ENCODE data around the gene SPATS1. TPM values are rescaled to one million over a fixed set of nuclear protein-coding genes. Genes with fewer than 3 reads are reported as not detected.
"Not testable (repeated sequence)": the region's sequence is repeated elsewhere in the genome, so short reads cannot be mapped to it uniquely, and the experiment has no call there.

SPATS1 gene
- total RNA-seq, 1 donor from 2014 or later = not detected

GRCh38 chr6:44316481-44316880, 26.0 kb upstream of the SPATS1 start:
- FAIRE-seq (no peak), DNase-seq (ENCODE audit: low read depth) (no peak)
- Histone ChIP-seq H3K4me3 (ENCODE audit: insufficient read depth, low read depth, low read length) (no peak overlapping the region), H2AFZ (ENCODE audit: low read depth, low read length) (no peak overlapping the region), H3K4me1 (ENCODE audit: insufficient read depth, low read length) (peaks cover 10% of the 10 kb centered on the region), H3K9me3 (ENCODE audit: insufficient read depth, low read depth, low read length) (no peaks in the 10 kb centered on the region), H3K27me3 (ENCODE audit: insufficient read depth, low read length) (peaks cover 25% of the 10 kb centered on the region), H3K27ac (ENCODE audit: low read depth, low read length) (no peak overlapping the region), H4K20me1 (ENCODE audit: insufficient read depth, low read length) (peaks cover 9% of the 10 kb centered on the region), H3K79me2 (ENCODE audit: insufficient read depth, low read length) (peaks cover 19% of the 10 kb centered on the region), H3K4me2 (ENCODE audit: low read length) (no peak overlapping the region), H3K36me3 (ENCODE audit: insufficient read depth, low read length) (no peaks in the 10 kb centered on the region), H3K9ac (ENCODE audit: low read length) (no peak overlapping the region)
- Mint-ChIP-seq H3K27me3 (ENCODE audit: low read depth, unreplicated experiment) (peaks cover 23% of the 10 kb centered on the region), H3K9me3 (ENCODE audit: unreplicated experiment) (peaks cover 2% of the 10 kb centered on the region), H3K27ac (ENCODE audit: unreplicated experiment) (no peak overlapping the region), H3K4me1 (ENCODE audit: low read depth, unreplicated experiment) (peaks cover 11% of the 10 kb centered on the region), H3K36me3 (ENCODE audit: low read depth, unreplicated experiment) (peaks cover 7% of the 10 kb centered on the region), H3K4me3 (ENCODE audit: unreplicated experiment) (no peak overlapping the region)
- TF ChIP-seq EZH2 (IDR thresholded peaks at IDR 0.05; ENCODE audit: insufficient read depth, low read length) (no peak), CTCF (IDR thresholded peaks at IDR 0.05; ENCODE audit: insufficient read depth, low read depth, low read length) (no peak)

- Histone ChIP-seq H3K27me3 (ENCODE audit: insufficient read depth, low read length) (peaks cover 25% of the 10 kb centered on the region), H3K79me2 (ENCODE audit: insufficient read depth, low read length) (peaks cover 12% of the 10 kb centered on the region)
- H3K9me3 ChIP-seq (ENCODE audit: insufficient read depth, low read depth, low read length); DNase-seq (ENCODE audit: low read depth); H3K9ac ChIP-seq (ENCODE audit: low read length); H3K9me3 Mint-ChIP-seq (ENCODE audit: unreplicated experiment); H3K4me3 ChIP-seq (ENCODE audit: insufficient read depth, low read depth, low read length); H4K20me1 ChIP-seq (ENCODE audit: insufficient read depth, low read length); H2AFZ ChIP-seq (ENCODE audit: low read depth, low read length); H3K36me3 Mint-ChIP-seq (ENCODE audit: low read depth, unreplicated experiment); FAIRE-seq; H3K4me1 Mint-ChIP-seq (ENCODE audit: low read depth, unreplicated experiment); H3K4me1 ChIP-seq (ENCODE audit: insufficient read depth, low read length); H3K36me3 ChIP-seq (ENCODE audit: insufficient read depth, low read length); H3K4me2 ChIP-seq (ENCODE audit: low read length); H3K27ac ChIP-seq (ENCODE audit: low read depth, low read length); H3K27ac Mint-ChIP-seq (ENCODE audit: unreplicated experiment); H3K4me3 Mint-ChIP-seq (ENCODE audit: unreplicated experiment): not testable (repeated sequence)
- peaks cover 23% of the 10 kb centered on the region for H3K27me3 Mint-ChIP-seq (ENCODE audit: low read depth, unreplicated experiment)
Observed at GRCh38 chr6:44317136-44317631, 25.3 kb upstream of the SPATS1 start.

- Histone ChIP-seq H3K4me1 (ENCODE audit: insufficient read depth, low read length) (no peaks in the 10 kb centered on the region), H3K4me2 (ENCODE audit: low read length) (no peak overlapping the region), H2AFZ (ENCODE audit: low read depth, low read length) (no peak overlapping the region), H3K4me3 (ENCODE audit: insufficient read depth, low read depth, low read length) (no peak overlapping the region), H3K79me2 (ENCODE audit: insufficient read depth, low read length) (no peaks in the 10 kb centered on the region), H3K27me3 (ENCODE audit: insufficient read depth, low read length) (peaks cover 24% of the 10 kb centered on the region), H4K20me1 (ENCODE audit: insufficient read depth, low read length) (no peaks in the 10 kb centered on the region), H3K9ac (ENCODE audit: low read length) (no peak overlapping the region), H3K36me3 (ENCODE audit: insufficient read depth, low read length) (no peaks in the 10 kb centered on the region), H3K9me3 (ENCODE audit: insufficient read depth, low read depth, low read length) (no peaks in the 10 kb centered on the region), H3K27ac (ENCODE audit: low read depth, low read length) (no peak overlapping the region)
- Mint-ChIP-seq H3K36me3 (ENCODE audit: low read depth, unreplicated experiment) (no peaks in the 10 kb centered on the region), H3K4me3 (ENCODE audit: unreplicated experiment) (no peak overlapping the region), H3K9me3 (ENCODE audit: unreplicated experiment) (peaks cover 2% of the 10 kb centered on the region), H3K27me3 (ENCODE audit: low read depth, unreplicated experiment) (peaks cover 23% of the 10 kb centered on the region), H3K27ac (ENCODE audit: unreplicated experiment) (no peak overlapping the region), H3K4me1 (ENCODE audit: low read depth, unreplicated experiment) (no peaks in the 10 kb centered on the region)
- TF ChIP-seq CTCF (IDR thresholded peaks at IDR 0.05; ENCODE audit: insufficient read depth, low read depth, low read length) (no peak), EZH2 (IDR thresholded peaks at IDR 0.05; ENCODE audit: insufficient read depth, low read length) (no peak)
- DNase-seq (ENCODE audit: low read depth) (no peak), FAIRE-seq (no peak)
Observed at GRCh38 chr6:44321210-44321609, 21.2 kb upstream of the SPATS1 start.

Measured in astrocyte (in vitro differentiated cells and primary cell).